Gastroesophageal sphincter (tissue), 3 donors: ENCODE data around the gene BRIP1.

Source experiments
- CTCF ChIP-seq, 4 experiments: fragments of 200-600 bp in 2 of 4; fragments of 450-650 bp in 2 of 4; sonication (generic) in 1 of 4; IDR thresholded peaks; one replicate each; pipeline ENCODE4 v1.5.1; 2017 to 2019; ENCODE audit warnings: antibody characterized with exemption in 4 of 4, mild to moderate bottlenecking in 2 of 4, moderate library complexity in 2 of 4
- EP300 ChIP-seq: sonication (generic); formaldehyde crosslinking; IDR thresholded peaks from one replicate; pipeline ENCODE4 v1.6.1; 2017; ENCODE audit warnings: antibody characterized with exemption, mild to moderate bottlenecking
- POLR2A ChIP-seq, 2 donors: fragments of 450-650 bp; IDR thresholded peaks; one replicate each; pipeline ENCODE4 v1.6.1; 2017; ENCODE audit warnings: antibody characterized with exemption in 2 of 2, mild to moderate bottlenecking in 2 of 2, moderate library complexity in 1 of 2
- POLR2AphosphoS5 ChIP-seq: sonication (generic); formaldehyde crosslinking; IDR thresholded peaks from one replicate; pipeline ENCODE4 v1.6.1; 2017; ENCODE audit warnings: antibody characterized with exemption

DNA sequence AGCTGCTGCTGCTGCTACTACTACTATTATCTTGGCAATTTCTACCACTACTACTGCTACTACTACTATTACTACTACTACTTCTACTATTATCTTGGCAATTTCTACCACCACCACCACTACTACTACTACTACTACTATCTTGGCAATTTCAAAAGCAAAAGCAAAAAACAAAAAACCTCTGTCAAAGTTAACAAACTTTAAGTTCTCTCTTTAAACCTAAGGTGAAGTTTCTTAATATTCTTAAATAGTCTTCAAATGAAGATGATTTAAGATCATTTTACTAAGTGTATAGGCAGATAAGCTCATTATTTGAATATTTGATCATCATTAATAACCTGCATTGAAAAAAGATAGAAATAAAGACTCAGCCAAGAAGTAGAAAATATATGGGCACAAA lies 118.5 kb downstream of the BRIP1 start:
- TF ChIP-seq CTCF (IDR thresholded peaks at IDR 0.05) (no peak), POLR2A (IDR thresholded peaks at IDR 0.05) (no peak), EP300 (no peak), POLR2AphosphoS5 (no peak)
